Middle frontal gyrus (tissue), 1 donor: Measurements from ENCODE around the gene ATXN7L1.

Experiments used
- DNase-seq: peaks from one replicate; pipeline ENCODE4 v3.0.0-alpha.2; 2015; ENCODE audit warnings: low spot score; ENCODE audit errors: extremely low spot score

The ATXN7L1 gene

DNA sequence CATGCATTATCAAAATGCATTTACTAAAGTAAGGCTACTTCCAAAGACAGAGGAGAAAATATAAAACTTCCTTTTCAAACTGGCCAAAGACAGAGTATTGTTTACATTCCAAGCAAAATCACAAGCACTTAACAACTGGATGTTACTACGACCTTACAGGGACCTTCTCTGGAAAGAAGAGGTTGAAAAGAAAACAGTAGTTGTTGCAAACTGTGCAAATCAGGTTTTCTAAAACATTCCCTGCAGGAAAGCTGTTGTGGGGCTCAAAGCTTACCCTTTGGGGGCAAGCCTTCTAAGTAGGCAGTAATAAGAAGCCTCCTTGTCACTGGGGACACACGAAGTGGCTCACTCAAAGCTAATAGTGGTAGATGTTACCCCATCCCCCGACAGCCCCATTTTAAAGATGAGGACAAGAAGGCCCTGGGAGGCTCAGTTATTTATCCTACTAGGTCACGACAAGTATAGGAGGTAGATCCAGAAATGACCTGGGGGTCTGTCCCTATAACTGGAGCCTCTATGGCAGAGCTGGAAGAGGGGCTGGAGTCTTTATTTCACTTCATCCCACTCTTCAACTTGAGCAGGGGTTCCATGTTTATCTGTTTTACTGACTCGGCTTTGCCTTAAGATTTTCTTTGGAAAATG, 46.6 kb downstream of the ATXN7L1 start:
- DNase-seq = no peak

DNA sequence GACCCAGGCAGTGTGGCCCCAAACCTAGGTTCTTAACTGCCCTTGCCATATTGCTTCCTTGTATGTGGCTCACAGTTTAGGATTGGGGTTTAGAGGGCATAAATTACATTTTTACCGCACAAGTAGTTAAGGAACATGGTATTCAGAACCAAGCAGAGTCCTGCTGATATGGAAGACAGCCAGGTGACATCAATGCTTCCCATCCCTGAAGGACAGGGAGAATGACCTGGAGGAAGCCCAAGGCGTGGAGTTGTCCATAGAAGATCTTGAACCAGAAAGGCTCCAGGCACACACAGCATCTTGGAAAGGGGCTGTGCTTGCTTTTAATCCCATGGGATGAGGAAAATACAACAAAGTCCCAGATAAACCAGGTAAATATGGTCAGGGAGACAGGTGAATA, 48.3 kb downstream of the ATXN7L1 start:
- no peak for DNase-seq

DNA sequence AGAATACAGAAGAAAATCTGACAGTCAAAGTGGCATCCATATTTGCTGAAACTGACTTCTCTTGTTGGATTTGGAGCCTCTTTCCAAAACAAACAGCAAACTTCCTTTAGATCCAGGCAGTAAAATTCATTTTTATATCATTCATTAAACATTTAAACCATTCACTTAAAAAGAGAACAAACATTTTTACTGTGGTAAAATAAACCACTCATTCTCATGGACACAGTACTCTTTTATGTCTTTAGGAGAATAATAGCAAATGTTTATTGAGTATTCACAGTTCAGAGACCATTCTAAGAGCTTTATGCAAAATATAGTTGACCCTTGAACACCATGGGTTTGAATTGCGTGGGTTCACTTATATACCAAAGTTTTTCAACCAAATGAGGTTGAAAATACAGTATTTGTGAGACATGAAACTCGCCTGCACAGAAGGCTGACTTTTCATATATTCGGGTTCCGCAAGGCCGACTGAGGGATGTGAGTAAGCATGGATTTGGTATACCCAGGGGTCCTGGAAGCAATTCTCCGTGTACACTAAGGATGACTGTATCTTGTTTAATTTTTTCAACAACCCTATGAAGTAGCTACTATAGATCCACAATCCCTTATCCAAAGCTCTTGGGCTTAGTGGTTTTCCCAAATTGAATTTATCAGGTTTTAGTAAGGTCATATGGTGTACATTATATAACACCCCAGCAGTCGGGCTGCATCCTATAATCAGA, 49.1 kb downstream of the ATXN7L1 start:
- DNase-seq = no peak

DNA sequence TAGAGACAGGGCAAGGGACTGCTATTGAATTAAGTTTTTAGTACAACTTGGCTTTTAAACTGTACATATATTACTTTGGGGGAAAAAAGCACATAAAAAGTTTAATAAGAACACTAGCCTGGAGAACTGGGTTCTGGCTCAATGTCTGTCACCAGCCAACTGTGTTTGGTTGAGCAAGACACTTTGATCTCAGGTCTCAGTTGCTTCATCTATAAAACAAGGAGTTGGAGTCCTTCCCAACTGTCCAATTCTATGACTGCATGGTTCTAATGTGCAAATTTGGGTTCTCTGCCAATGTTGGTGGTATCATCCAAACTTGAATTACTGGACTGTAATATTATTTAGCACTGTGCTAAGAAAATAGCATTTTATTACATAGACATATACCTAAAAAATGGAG, 50.3 kb downstream of the ATXN7L1 start:
- DNase-seq = no peak

GRCh38 chr7:105825371-105825770, 51.0 kb downstream of the ATXN7L1 start:
- DNase-seq = no peak

GRCh38 chr7:105822806-105823205, 53.6 kb downstream of the ATXN7L1 start:
- no peak for DNase-seq

DNA sequence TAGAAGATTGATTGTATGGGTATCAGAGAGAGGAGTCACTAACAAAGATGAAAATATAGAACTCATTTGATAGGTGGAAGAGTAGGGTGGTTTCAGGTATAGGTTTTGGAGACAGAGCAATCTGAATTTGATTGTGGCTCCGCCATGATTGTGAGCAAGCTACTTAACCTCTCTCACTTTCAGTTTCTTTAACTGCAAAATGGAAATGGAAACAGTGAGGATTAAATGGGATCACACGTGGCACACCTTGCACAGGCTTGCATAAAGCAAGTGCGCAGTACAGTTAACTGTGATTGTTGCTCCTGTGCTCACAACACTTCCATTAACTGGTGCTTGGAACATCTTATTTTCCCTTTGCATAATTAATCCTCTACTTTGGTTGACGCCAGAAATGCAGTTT, 54.9 kb downstream of the ATXN7L1 start:
- no peak for DNase-seq

DNA sequence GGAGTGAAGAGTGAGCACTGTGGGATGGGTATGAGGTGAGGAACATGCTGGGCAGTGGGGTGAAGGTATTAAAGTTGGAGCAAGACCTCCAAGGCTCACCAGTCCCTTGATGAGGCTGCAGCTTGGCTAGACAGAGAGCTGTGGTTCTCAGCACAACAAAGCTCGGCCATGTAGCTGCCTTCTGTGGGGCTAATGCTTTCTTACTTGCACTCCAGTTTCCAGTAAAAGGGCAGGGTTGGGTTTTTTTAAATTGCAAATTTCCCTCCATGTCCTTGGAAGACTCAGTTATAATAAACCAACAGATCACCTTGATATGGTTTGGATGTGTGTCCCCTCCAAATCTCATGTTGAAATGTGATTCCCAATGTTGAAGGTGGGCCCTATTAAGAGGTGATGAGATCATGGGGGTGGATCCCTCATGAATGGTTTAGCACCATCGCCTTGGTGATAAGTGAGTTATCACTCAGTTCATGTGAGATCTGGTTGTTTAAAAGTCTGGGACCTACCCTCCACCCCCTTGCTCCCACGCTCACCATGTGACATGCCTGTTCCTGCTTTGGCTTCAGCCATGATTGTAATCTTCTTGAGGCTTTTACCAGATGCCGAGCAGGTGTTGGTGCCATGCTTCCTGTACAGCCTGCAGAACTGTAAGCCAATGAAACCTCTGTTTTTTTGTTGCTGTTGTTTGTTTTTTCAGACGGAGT, 55.9 kb downstream of the ATXN7L1 start:
- DNase-seq = no peak

- no peak for DNase-seq
Observed at GRCh38 chr7:105819559-105819958, 56.8 kb downstream of the ATXN7L1 start.

- no peak for DNase-seq
Observed at GRCh38 chr7:105816954-105817615, 59.3 kb downstream of the ATXN7L1 start.

DNA sequence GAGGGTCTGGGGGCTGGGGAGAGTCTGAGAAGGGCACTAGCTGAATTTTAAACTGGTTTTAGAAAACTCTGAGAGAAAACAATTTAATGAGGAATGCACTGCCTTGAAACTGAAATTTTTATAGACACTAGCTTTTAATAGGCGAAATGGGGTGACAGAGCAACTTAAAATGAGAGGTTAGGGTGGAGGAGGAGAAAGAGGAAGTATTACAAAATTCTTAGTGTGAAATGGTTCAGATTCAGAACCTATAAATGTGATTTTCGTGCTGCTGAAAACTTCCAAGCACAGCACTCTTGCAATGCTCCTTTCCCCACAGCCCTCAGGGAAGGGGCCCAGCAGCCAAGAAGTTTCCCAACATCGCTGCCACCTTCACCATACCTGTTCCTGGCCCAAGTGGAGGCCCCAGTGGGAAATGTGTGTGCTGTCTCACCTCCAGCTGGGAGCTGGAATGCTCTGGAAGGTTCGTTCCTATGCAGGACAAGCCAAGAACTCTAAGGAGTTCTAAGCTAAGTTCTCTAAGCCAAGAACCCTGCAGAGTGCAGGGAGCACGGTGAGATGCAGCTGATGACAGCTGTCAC, 60.0 kb downstream of the ATXN7L1 start:
- no peak for DNase-seq

DNA sequence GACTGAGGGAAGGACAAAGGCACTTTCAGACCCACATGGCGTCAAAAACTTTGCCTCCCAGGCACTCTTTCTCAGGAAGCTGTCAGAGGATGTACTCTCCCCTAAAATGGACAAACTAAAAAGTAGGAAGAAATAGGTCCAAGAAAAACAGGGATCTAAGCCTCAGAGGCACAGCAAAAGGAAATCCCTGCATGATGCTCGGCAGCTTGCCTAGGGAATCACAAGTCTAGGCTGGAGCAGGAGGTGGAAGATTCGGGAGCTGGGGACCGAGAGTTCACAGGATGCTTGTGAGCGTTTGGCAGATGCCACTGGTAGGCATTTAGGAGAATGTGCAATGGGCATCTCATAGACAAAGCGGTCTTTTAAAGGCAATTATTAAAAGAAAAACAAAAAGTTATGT, 60.8 kb downstream of the ATXN7L1 start:
- DNase-seq = no peak

DNA sequence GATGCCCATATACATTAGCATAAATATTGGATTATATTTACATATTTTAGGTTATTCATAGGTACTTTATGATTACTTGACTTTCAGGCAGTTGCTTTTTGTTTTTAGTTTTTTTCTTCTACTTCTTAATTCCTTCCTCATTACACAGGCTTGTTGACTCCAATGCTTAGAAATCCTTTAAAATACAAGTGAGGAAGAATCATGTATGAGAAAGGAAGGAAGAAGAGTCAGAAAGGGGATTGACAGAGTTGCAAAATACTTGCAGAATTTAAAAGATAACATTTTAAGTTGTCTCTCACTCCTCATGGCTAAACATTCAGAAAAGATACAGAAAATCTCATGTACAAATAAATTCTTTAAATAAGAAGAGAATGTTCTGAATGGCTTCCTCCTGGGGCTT, 61.9 kb downstream of the ATXN7L1 start:
- no peak for DNase-seq

DNA sequence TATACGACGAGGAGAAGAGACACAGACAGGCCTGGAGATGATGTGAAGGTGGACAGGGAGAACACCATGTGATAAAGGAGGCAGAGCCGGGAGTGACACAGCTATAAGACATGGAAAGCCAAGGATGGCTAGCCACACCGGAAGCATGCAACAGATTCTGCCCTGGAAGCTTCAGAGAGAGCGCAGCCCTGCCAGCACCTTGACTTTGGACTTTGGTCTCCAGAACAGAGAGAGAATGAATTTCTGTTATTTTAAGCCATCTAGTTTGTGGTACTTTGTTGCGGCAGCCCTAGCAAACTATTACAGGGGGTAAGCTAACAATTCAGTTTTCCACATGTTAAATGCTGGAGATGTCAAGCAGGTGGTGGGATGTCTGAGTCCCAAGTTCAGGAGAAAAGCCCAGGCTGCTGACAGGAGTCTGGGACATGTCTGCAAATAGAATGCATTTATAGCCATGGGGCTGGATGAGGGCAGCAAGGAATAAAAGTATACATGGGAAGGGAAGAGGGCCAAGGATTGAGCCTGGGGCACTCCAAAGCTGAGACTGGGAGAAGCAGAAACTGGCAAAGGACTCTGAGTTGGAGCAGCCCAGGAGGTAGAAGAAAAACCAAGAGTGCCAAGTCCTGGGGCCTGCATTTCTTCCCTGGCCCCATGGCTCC, 65.1 kb downstream of the ATXN7L1 start:
- no peak for DNase-seq

DNA sequence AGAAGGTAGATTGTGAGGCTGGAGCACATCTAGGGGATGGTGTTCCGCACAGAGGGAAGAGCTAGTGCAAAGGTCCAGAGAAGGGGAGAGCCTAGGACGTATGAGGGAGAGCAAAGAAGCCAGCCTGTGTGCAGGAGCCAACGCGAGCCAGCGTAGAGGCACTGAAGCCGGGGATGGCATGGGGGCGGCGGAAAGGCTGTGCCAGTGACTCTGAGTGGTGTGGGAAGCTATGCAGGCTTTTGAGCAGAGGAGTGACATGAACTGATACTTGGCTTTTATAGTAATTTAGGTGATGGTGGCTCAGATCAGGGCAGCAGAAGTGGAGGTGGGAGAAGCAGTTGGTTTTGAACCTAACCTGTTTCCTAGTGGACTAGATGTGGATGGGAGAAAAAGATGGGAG, 65.8 kb downstream of the ATXN7L1 start:
- DNase-seq = no peak

- DNase-seq = no peak
Observed at GRCh38 chr7:105808703-105809590, 67.5 kb downstream of the ATXN7L1 start.

GRCh38 chr7:105808209-105808608, 68.2 kb downstream of the ATXN7L1 start:
- DNase-seq = no peak

DNA sequence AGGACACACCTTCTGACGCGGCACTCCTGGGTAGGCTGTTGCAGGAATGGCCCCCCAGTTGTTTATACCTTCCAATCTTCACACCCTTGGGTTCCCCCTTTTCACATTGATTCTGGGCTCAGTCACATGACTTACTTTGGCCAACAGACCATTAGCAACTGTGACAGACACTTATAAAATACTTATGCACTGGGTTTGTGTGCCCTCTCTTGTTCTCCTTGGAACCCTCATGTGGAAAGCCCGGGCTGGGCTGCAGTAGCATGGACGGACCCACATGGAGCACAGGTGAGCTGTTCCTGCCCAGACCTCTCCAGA, 69.0 kb downstream of the ATXN7L1 start:
- DNase-seq = no peak

- no peak for DNase-seq
Observed at GRCh38 chr7:105806592-105807447, 69.6 kb downstream of the ATXN7L1 start.
